CD4-positive, alpha-beta T cell treated with Interferon gamma for 1 hour (primary cell): ENCODE measurements around the gene GDF10.

Experiments
- DNase-seq: peaks from one replicate; pipeline ENCODE4 v3.0.0-alpha.2; 2020

The GDF10 gene

GRCh38 chr10:47336387-47337134 lies 36.6 kb downstream of the GDF10 start:
- no peak for DNase-seq

GRCh38 chr10:47337310-47337709 lies 37.3 kb downstream of the GDF10 start:
- no peak for DNase-seq

GRCh38 chr10:47339186-47339735 lies 39.3 kb downstream of the GDF10 start:
- no peak for DNase-seq

- no peak for DNase-seq
These were observed 40.0 kb downstream of the GDF10 start for GRCh38 chr10:47339759-47340607.

- DNase-seq = peak; percentile 33
These were observed 40.7 kb downstream of the GDF10 start for GRCh38 chr10:47340608-47341170.

GRCh38 chr10:47344996-47345870 lies 45.2 kb downstream of the GDF10 start:
- no peak for DNase-seq

- no peak for DNase-seq
These were observed 46.7 kb downstream of the GDF10 start for GRCh38 chr10:47346581-47347302.

GRCh38 chr10:47347303-47347675 lies 47.3 kb downstream of the GDF10 start:
- DNase-seq = no peak

GRCh38 chr10:47348138-47348651 lies 48.2 kb downstream of the GDF10 start, which contains the start of gene RBP3:
TSS of gene RBP3 (plus strand) at chr10:47348363. CDS start at chr10:47348485, 122 bp downstream.
- DNase-seq = no peak

- no peak for DNase-seq
These were observed 48.9 kb downstream of the GDF10 start for GRCh38 chr10:47348661-47349470.

- DNase-seq = no peak
These were observed 49.5 kb downstream of the GDF10 start for GRCh38 chr10:47349516-47349915.

- no peak for DNase-seq
These were observed 50.0 kb downstream of the GDF10 start for GRCh38 chr10:47349941-47350371.

GRCh38 chr10:47350671-47351640 lies 51.0 kb downstream of the GDF10 start:
- no peak for DNase-seq

GRCh38 chr10:47351899-47352815 lies 52.2 kb downstream of the GDF10 start:
- DNase-seq = no peak

- DNase-seq = no peak
These were observed 53.4 kb downstream of the GDF10 start for GRCh38 chr10:47353351-47353750.

GRCh38 chr10:47354165-47354564 lies 54.2 kb downstream of the GDF10 start:
- DNase-seq = no peak

GRCh38 chr10:47354900-47355299 lies 54.9 kb downstream of the GDF10 start:
- no peak for DNase-seq

GRCh38 chr10:47356708-47357107 lies 56.7 kb downstream of the GDF10 start:
- no peak for DNase-seq
